Measurements from ENCODE around the gene PSMD8.
A peak's percentile ranks its signal among the peaks of the same experiment; 100 is the strongest.

Gene PSMD8

GRCh38 chr19:38383743-38384142 is 9.4 kb downstream of the PSMD8 start:
- DNase-seq (ENCODE audit: low spot score): no peak
- TF ChIP-seq CTCF (IDR thresholded peaks at IDR 0.05; ENCODE audit: extremely low read depth, missing control alignments): no peak

- no peak for DNase-seq (ENCODE audit: low spot score)
- no peak for TF ChIP-seq CTCF (IDR thresholded peaks at IDR 0.05; ENCODE audit: extremely low read depth, missing control alignments)
These were observed 10.0 kb downstream of the PSMD8 start for GRCh38 chr19:38384209-38385027.

- no peak for DNase-seq (ENCODE audit: low spot score)
- TF ChIP-seq CTCF (IDR thresholded peaks at IDR 0.05; ENCODE audit: extremely low read depth, missing control alignments): no peak
These were observed 10.9 kb downstream of the PSMD8 start for GRCh38 chr19:38385057-38385803.

GRCh38 chr19:38385804-38386257 is 11.5 kb downstream of the PSMD8 start:
- DNase-seq (ENCODE audit: low spot score): peak; percentile 56
- TF ChIP-seq CTCF (IDR thresholded peaks at IDR 0.05; ENCODE audit: extremely low read depth, missing control alignments): no peak

GRCh38 chr19:38386300-38386970 is 12.1 kb downstream of the PSMD8 start:
- TF ChIP-seq CTCF (IDR thresholded peaks at IDR 0.05; ENCODE audit: extremely low read depth, missing control alignments): no peak
- no peak for DNase-seq (ENCODE audit: low spot score)

GRCh38 chr19:38386971-38387549 is 12.7 kb downstream of the PSMD8 start:
- TF ChIP-seq CTCF (IDR thresholded peaks at IDR 0.05; ENCODE audit: extremely low read depth, missing control alignments): no peak
- DNase-seq (ENCODE audit: low spot score): peak; percentile 52
